GM19438 (cell line): ENCODE results near the gene KIAA1958.

Source experiments
- ATAC-seq: cut with Tn5 transposase; IDR thresholded peaks from one replicate; pipeline ENCODE4 v1.9.1; 2021; ENCODE audit warnings: low read depth; ENCODE audit not compliant: unreplicated experiment

The KIAA1958 gene

GRCh38 chr9:112486221-112487007, at the start of gene KIAA1958:
Gene KIAA1958, plus strand, starts transcription at chr9:112486827. Its CDS starts 87,254 bp downstream, at chr9:112574081.
- ATAC-seq: peak; percentile 89

DNA sequence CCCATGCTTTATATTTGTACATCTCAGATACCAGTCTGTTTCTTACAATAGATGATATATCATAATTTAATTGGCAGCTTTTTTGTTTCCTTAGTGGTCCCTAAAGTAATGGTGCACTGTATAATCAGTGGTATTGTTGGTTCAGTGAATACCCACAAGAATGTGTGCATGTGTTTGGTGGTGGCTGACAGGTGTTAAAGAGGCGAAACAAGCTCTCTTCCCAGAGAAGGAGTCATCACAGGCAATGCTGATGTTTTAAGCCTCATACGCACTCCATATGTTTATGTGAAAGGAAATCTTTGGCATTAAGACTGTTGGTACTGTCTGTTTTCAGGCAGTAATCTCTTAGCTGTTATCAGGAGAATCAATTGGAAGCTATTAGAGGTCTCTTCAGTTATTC, 49.2 kb upstream of the KIAA1958 start:
- ATAC-seq: no peak

GRCh38 chr9:112439171-112439570, 47.5 kb upstream of the KIAA1958 start:
- no peak for ATAC-seq

GRCh38 chr9:112439825-112440224, 46.8 kb upstream of the KIAA1958 start:
- ATAC-seq: no peak

DNA sequence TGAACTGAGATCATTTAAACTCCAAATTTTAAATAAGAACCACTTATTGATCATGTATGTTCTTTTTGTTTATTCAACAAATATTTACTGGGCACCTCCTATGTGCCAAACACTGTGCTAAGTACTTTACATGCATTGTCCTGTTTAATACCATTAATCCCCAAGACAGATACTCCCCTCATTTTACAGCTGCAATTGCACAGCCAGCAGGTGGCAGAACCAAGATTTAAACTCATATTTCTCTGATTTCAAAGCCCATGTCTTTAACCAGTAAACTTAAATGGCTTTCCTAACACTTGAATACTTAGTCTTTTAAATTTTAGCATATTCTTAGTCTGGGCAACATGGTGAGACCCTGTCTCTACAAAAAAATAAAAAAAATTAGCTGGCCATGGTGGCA, 43.4 kb upstream of the KIAA1958 start:
- ATAC-seq: no peak

DNA sequence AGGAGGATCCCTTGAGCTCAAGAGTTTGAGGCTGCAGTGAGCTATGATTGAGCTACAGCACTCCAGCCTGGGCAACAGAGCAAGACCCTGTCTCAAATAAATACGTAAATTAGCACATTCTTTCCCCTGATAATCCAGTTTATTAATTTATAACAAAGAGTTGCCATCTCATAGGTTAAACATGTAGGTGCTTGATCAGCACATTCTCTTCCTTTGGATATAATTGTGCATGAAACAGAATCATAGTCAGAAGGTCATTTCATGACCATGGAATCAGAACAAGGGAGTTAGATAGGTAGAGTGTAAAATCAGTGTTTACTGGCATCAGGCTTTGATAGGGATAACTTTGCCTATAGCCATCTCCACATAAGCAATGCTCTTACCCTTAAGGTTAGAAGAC, 43.0 kb upstream of the KIAA1958 start:
- ATAC-seq: no peak

DNA sequence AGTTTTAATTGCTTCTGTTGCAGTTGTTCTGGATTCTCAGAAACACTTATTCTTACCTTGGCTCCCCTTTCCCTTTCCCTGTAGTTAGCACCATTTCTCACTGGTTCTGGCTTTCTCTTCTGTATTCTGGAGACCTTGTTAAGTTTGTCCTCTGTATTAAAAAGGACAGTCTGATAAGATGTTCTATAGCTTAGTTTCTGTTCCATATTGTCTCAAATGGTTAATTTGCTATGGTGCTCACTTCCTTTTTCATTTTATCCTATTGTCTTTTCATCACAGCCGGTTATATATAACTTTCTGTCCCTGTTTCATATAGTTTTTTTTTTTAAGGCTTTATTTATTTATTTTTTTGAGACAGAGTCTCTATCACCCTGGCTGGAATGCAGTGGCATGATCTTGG, 41.4 kb upstream of the KIAA1958 start:
- no peak for ATAC-seq

- ATAC-seq: no peak
These were observed 40.5 kb upstream of the KIAA1958 start for GRCh38 chr9:112446080-112446479.

DNA sequence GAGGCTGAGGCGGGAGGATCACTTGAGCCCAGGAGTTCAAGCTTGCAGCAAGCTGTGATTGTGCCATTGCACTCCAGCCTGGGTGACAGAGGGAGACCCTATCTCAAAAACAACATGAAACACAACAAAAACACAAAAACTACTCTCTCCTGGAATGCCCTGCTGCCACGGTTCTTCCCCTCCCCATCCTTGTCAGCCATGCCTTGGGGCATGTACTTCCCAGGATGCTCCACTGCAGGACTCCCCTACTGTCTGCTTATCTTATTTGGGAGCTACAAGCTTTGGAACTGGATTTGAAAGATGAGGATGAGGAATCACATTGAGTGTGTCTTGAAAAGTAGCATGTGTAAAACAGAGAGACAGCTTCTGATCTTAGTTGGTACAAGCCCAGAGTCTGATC, 40.1 kb upstream of the KIAA1958 start:
- no peak for ATAC-seq

DNA sequence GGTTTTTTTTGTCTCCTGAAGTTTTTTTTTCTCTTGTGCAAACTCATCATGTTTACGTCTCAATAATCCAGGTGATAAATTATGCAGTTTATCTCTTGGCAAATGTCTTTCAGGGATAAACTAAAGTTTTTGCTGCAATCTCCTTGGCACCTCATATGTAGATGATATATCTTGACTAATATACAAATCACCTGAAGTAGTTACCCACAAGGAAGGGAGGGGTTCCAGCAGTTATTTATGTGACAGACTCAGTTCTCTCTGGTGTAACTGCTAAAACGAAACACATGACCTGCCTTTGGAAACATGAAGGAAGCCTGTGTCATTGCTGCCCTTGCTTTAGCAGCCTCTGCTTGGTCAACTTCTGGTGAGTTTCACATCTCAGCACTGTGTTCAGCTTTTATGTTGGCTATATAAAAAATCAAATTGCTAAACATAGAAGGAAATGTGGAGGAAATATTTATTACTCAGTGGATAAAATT, 39.3 kb upstream of the KIAA1958 start:
- no peak for ATAC-seq

DNA sequence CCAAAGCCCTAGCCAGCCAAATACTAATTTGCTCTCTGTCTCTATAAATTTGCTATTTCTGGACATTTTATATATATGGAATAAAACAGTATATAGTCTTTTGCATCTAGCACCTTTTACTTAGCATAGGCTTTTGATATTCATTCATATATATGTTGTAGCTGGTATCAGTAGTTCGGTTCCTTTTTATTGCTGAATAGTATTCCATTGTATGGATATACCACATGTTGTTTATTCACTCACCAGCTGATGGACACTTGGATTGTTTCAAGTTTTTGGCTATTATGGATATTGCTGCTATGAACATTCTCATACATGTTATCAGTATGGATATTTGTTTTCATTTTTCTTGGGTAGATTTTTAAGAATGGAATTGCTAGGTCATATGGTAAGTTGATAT, 23.8 kb upstream of the KIAA1958 start:
- no peak for ATAC-seq

DNA sequence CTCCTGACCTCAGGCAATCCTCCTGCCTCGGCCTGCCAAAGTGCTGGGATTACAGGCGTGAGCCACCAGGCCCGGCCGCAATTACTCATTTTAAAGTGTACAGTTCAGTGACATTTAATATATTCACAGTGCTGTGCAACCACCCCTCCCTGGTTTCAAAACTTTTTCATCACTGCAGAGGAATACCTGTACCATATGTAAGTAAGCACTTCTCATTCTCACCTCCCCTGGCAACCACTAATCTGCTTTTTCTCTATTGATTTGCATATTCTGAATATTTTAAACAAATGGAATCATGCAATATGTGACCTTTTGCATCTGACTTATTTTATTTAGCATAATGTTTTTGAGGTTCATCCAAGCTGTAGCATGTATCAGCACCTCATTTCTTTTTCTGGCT, 21.3 kb upstream of the KIAA1958 start:
- no peak for ATAC-seq

- no peak for ATAC-seq
These were observed 13.6 kb upstream of the KIAA1958 start for GRCh38 chr9:112472996-112473395.

GRCh38 chr9:112473986-112474385, 12.6 kb upstream of the KIAA1958 start:
- ATAC-seq: no peak

DNA sequence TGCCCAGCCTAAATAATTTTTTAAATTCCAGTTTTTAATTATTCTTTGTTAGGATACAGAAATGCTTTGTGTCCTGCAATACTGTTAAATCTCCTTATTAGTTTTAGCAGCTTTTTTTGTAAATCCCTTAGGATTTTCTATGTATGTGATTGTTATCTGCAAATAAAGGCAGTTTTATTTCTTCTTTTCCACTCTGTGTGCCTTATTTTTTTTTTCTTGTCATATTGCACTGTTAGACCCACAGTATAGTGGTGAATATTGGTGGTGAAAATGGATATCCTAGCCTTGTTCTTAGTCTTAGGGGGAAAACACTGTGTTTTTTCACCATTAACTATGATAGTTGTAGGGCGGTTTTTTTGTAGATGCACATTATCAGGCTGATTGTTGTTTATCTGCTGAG, 11.3 kb upstream of the KIAA1958 start:
- ATAC-seq: no peak

GRCh38 chr9:112477330-112477729, 9.3 kb upstream of the KIAA1958 start:
- no peak for ATAC-seq

DNA sequence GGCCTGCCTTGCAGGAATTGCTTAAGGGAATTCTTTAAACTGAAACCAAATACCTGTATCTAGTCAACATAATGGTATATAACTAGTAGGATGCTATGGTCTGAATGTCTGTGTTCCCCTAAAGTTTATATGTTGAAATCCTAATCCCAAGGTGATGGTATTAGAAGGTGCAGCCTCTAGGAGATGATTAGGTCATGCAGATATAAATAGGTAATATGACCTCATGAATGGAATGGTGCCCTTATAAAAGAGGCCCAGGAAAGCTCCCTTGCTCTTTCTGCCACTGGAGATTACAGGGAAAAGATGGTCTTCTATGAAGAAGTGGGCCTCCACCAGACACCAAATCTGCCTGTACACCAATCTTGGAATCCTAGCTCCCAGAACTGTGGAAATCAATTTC, 7.4 kb upstream of the KIAA1958 start:
- no peak for ATAC-seq

DNA sequence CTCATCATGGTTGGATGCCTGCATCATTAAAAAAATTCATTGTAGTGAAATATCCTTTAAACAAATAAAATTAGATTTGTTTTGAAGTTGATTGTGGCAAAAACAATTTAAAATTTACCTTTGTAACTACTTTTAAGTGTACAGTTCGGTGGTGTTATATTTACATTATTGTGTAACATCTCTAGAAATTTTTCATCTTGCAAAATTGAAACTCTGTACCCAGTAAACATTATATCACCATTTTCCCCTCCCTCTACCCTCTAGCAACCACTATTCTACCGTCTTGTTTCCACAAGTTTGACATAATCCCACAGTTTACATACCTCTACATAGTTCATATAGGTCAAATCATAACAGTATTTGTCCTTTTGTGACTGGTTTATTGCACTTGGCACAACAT, 2.0 kb upstream of the KIAA1958 start:
- no peak for ATAC-seq

DNA sequence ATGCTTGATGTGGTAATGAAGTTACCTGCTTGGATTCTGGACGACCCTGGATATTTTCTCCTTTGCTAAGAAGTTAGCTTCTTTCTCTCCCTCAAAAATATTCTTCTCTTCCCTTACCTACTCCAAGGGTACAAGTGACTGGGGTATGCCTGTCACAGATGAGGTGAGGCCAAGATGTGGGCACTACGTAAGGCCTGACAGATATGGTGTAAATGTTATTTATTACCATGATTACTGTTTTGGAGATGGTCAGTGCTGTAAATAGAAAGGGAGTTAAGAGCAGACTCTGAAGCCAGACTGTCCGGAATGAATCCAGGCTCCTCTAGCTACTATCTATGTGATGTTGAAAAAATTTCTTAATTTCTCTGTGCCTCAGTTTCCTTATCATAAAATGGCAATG, 1.1 kb upstream of the KIAA1958 start:
- ATAC-seq: no peak

DNA sequence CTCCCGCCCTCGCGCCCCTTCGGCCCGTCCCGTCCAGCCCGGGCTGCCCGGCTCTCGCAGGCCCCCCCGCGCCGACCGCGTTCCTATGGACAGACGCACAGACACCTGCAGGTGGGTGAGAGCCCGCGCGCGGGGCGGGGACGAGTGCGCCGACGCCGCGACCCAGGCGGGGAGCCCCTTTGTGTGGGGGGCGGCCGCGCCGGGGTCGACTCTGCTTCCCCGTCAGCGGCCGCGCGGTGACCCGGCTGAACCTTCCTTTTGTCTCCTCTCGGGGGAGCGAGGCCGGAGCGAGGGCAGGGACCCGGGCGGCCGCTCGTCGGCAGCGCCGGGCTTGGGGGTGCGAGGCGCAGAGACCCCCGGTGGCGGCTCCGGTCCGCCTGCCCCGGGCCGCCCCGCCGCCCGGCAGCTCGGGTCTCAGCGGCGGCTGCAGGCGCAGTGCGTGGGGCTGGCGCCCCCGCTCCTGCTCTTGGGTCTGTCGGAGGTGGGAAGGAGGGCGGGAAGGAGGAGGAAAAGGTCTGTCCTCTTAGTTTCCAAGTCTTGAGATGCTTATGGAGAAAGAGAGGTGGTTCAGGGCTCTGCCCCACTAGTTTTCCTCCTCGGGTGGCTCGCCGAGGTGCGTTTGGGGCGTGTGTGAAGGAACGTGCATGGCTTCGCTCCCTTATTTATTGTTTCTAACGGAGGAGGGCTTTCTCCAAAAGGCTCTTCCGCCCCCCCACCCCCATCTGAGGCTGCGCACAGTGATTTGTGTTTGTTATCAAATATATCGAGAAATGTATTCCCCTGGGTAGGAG, 576 bp downstream of the KIAA1958 start:
- ATAC-seq: peak; percentile 35

DNA sequence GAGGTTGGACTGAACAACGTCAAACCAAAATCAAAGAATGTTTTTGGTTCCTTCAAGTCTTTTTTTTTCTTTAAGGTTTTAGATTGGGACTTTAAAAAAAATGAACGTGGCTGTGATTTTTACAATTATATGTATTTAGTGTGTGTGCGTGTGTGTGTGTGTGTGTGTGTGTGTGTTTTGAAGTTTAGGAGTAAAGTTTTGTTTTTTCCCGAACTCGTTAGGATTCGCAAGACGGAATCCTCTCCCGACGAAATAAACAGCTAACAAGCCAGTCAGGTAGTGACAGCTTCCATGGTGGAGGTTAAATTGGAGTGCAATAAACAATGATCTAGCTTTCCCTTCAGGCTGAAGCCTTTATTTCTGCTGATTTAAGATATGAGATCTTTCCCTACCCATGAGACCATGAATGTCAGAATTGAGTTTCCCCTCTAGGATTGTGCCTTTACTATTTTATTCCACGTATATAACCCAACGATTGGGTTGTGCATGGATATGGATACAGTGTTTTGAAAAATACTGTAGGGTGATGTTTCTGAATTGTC, 1.2 kb downstream of the KIAA1958 start:
- ATAC-seq: no peak
